Neural progenitor cell (in vitro differentiated cells): ENCODE data around the gene GRIK3. TPM values are rescaled to one million over a fixed set of nuclear protein-coding genes. Genes with fewer than 3 reads are reported as not detected.

Experiments used
- DNase-seq: peaks from one replicate; pipeline ENCODE4 v3.0.0-alpha.2; 2016; ENCODE audit warnings: low spot score
- H2AFZ ChIP-seq: fragments of 200-600 bp; sonication (generic); replicated peaks from 2 replicates; pipeline ENCODE4 v1.6.1; 2016; ENCODE audit warnings: antibody characterized with exemption
- H3F3A ChIP-seq: fragments of 200-600 bp; sonication (generic); 2 replicates; pipeline ENCODE4 v1.6.1; 2016; ENCODE audit warnings: antibody characterized with exemption, low read depth
- H3K27ac ChIP-seq: fragments of 200-600 bp; sonication (generic); 2 replicates; pipeline ENCODE4 v1.5.1; 2016; ENCODE audit warnings: mild to moderate bottlenecking
- H3K27me3 ChIP-seq: fragments of 200-600 bp; sonication (generic); 2 replicates; pipeline ENCODE4 v1.6.1; 2016; ENCODE audit warnings: mild to moderate bottlenecking, moderate library complexity
- H3K36me3 ChIP-seq: fragments of 200-600 bp; sonication (generic); 2 replicates; pipeline ENCODE4 v1.5.1; 2016
- H3K4me1 ChIP-seq: fragments of 200-600 bp; sonication (generic); 2 replicates; pipeline ENCODE4 v1.6.1; 2016; ENCODE audit warnings: mixed run types
- H3K4me2 ChIP-seq: fragments of 200-600 bp; sonication (generic); 2 replicates; pipeline ENCODE4 v1.6.1; 2016
- H3K4me3 ChIP-seq: fragments of 200-600 bp; sonication (generic); 2 replicates; pipeline ENCODE4 v1.5.1; 2016
- H3K79me2 ChIP-seq: fragments of 200-600 bp; sonication (generic); 2 replicates; pipeline ENCODE4 v1.6.1; 2016; ENCODE audit warnings: low read depth
- H3K9ac ChIP-seq: fragments of 200-600 bp; sonication (generic); 2 replicates; pipeline ENCODE4 v1.6.1; 2016
- H3K9me3 ChIP-seq: fragments of 200-600 bp; sonication (generic); 2 replicates; pipeline ENCODE4 v1.5.1; 2016; ENCODE audit warnings: low read depth
- H4K20me1 ChIP-seq: fragments of 200-600 bp; sonication (generic); 2 replicates; pipeline ENCODE4 v1.6.1; 2016; ENCODE audit warnings: low read depth
- H3K27ac Mint-ChIP-seq: 3 replicates; pipeline ENCODE4 v1.8.0; 2021; ENCODE audit warnings: mixed read lengths
- H3K27me3 Mint-ChIP-seq: 2 replicates; pipeline ENCODE4 v1.8.0; 2022; ENCODE audit warnings: low read depth, mild to moderate bottlenecking, inconsistent platforms, moderate library complexity, mixed read lengths; ENCODE audit not compliant: insufficient read depth
- H3K36me3 Mint-ChIP-seq: 3 replicates; pipeline ENCODE4 v1.8.0; 2021; ENCODE audit warnings: mixed read lengths
- H3K4me1 Mint-ChIP-seq: 3 replicates; pipeline ENCODE4 v1.8.0; 2021; ENCODE audit warnings: mixed read lengths
- H3K4me3 Mint-ChIP-seq: 3 replicates; pipeline ENCODE4 v1.8.0; 2021; ENCODE audit warnings: mild to moderate bottlenecking, moderate library complexity, mixed read lengths
- H3K9me3 Mint-ChIP-seq: 3 replicates; pipeline ENCODE4 v1.8.0; 2020; ENCODE audit warnings: mixed read lengths
- EZH2 ChIP-seq: fragments of 200-600 bp; sonication (generic); IDR thresholded peaks from 2 replicates; pipeline ENCODE4 v1.6.1; 2017; ENCODE audit warnings: antibody characterized with exemption, mild to moderate bottlenecking, moderate library complexity
- EZH2phosphoT487 ChIP-seq: fragments of 200-600 bp; sonication (generic); IDR thresholded peaks from 2 replicates; pipeline ENCODE4 v1.6.1; 2017; ENCODE audit warnings: antibody characterized with exemption
- total RNA-seq: library from RNA; depleted of rRNA; stranded (reverse); fragments of >200 nt; gene quantifications from 2 replicates; pipeline ENCODE4 v1.2.3, GENCODE V29; 2015; ENCODE audit warnings: low replicate concordance
- TF ChIP-seq, protein P1 (sequence below): fragments of 200-600 bp; sonication (generic); IDR thresholded peaks from 2 replicates; pipeline ENCODE4 v1.5.1; 2017; ENCODE audit warnings: antibody characterized with exemption, mild to moderate bottlenecking

The GRIK3 gene
- total RNA-seq, 1 donor from 2014 or later = 1.7 TPM

DNA sequence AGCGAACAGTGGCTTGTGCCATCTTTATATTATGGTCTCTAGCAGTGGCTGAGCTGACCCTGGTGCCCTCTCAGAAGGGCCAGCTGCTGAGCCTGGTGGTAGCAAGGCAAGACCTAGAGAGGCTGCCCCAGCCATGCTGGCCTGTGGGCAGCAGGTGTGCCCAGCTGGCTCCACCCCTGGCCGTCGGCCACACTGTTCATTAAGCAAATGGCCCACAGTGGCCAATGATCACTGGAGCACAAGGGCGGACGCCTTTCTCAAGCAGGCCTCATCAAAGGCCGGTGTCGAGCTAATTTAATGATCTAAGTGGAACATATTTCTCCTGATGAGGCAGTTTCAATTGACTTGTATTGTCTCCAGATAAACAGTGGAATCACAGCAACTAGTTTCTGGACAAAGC is 89.4 kb downstream of the GRIK3 start:
- H3K4me1 ChIP-seq = peaks cover 13% of the 10 kb centered on the region
- DNase-seq = no peak
- Mint-ChIP-seq H3K4me1 (peaks cover 19% of the 10 kb centered on the region), H3K4me3 (no peak overlapping the region), H3K9me3 (peaks cover 2% of the 10 kb centered on the region), H3K27me3 (peaks cover 19% of the 10 kb centered on the region), H3K27ac (no peak overlapping the region), H3K36me3 (no peaks in the 10 kb centered on the region)
- TF ChIP-seq, protein P1, sequence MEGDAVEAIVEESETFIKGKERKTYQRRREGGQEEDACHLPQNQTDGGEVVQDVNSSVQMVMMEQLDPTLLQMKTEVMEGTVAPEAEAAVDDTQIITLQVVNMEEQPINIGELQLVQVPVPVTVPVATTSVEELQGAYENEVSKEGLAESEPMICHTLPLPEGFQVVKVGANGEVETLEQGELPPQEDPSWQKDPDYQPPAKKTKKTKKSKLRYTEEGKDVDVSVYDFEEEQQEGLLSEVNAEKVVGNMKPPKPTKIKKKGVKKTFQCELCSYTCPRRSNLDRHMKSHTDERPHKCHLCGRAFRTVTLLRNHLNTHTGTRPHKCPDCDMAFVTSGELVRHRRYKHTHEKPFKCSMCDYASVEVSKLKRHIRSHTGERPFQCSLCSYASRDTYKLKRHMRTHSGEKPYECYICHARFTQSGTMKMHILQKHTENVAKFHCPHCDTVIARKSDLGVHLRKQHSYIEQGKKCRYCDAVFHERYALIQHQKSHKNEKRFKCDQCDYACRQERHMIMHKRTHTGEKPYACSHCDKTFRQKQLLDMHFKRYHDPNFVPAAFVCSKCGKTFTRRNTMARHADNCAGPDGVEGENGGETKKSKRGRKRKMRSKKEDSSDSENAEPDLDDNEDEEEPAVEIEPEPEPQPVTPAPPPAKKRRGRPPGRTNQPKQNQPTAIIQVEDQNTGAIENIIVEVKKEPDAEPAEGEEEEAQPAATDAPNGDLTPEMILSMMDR = no peak
- TF ChIP-seq EZH2phosphoT487 (no peak), EZH2 (no peak)
- no peak overlapping the region for H2AFZ ChIP-seq
- H3K36me3 ChIP-seq = no peaks in the 10 kb centered on the region
- H3K9me3 ChIP-seq = no peaks in the 10 kb centered on the region
- no peaks in the 10 kb centered on the region for H4K20me1 ChIP-seq
- H3K79me2 ChIP-seq = no peaks in the 10 kb centered on the region
- no peaks in the 10 kb centered on the region for H3F3A ChIP-seq
- no peak overlapping the region for H3K4me2 ChIP-seq
- no peak overlapping the region for H3K27ac ChIP-seq
- no peak overlapping the region for H3K4me3 ChIP-seq
- H3K27me3 ChIP-seq = no peaks in the 10 kb centered on the region
- H3K9ac ChIP-seq = no peak overlapping the region

DNA sequence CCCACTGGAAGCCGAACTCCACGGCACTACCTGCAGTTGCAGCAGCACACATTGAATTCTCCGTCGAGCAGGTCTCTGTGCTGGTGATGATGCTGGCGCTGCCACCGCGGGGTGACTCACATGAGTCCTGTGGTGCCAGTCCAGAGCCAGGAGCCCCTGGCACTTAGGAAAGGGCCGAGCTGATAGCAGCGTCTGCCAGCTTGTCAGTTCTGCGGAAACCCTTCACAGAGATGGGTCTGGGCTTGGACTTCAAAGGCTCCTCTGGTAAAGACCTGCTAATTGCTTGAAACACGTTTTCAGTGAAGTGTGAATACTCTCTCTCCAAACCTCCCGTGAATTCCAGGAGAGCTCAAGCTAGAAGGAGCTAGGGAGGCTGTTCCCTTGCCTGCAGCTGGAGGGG is 92.2 kb downstream of the GRIK3 start:
- no peaks in the 10 kb centered on the region for H3K36me3 ChIP-seq
- Mint-ChIP-seq H3K4me1 (peaks cover 11% of the 10 kb centered on the region), H3K27ac (no peak overlapping the region), H3K27me3 (peaks cover 14% of the 10 kb centered on the region), H3K36me3 (no peaks in the 10 kb centered on the region), H3K9me3 (no peaks in the 10 kb centered on the region), H3K4me3 (no peak overlapping the region)
- no peak overlapping the region for H3K4me3 ChIP-seq
- H3K4me2 ChIP-seq = no peak overlapping the region
- H4K20me1 ChIP-seq = peaks cover under 1% of the 10 kb centered on the region
- no peaks in the 10 kb centered on the region for H3F3A ChIP-seq
- H3K9me3 ChIP-seq = no peaks in the 10 kb centered on the region
- no peak overlapping the region for H3K27ac ChIP-seq
- TF ChIP-seq EZH2 = no peak
- H3K4me1 ChIP-seq = peaks cover 13% of the 10 kb centered on the region
- no peaks in the 10 kb centered on the region for H3K27me3 ChIP-seq
- H3K79me2 ChIP-seq = no peaks in the 10 kb centered on the region
- no peak overlapping the region for H2AFZ ChIP-seq
- H3K9ac ChIP-seq = no peak overlapping the region
- DNase-seq = no peak

DNA sequence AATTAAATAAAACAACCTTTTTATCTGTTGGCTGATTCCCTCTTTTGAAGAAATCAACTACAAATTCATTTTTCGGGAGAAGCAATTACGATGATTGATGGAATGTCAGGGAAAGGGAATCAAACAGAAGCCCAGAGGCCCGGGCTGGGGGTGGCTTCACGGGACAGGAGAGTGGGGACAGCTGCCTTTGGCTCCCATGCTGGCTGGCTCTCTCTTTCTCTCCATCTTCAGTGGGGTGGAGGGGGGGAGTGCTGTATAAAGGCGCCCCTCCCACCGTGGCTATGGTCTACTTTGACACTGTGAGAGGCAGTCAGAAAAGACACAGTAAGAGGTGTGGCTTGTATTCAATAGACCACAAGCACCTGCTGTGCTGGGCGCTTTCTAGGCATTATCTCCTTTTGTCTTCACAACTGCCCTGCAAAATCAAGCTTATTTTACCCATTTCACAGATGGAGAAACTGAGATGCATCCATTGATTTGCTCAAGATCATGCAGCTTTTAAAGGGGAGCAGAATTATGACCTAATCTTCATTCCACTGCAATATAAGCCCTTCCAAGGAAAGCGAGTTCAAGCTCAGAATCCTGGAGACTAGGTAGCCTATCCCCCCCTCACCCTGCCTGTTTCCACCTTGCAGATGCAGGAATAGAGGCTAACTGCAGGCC is 92.9 kb downstream of the GRIK3 start:
- H3K9me3 Mint-ChIP-seq = no peaks in the 10 kb centered on the region
- no peak overlapping the region for H3K4me3 Mint-ChIP-seq
- H3K27ac Mint-ChIP-seq = no peak overlapping the region
- peaks cover 7% of the 10 kb centered on the region for H3K4me1 Mint-ChIP-seq
- no peaks in the 10 kb centered on the region for H3K36me3 ChIP-seq
- H3K27me3 ChIP-seq = no peaks in the 10 kb centered on the region
- H3K9ac ChIP-seq = no peak overlapping the region
- peaks cover 4% of the 10 kb centered on the region for H4K20me1 ChIP-seq
- peaks cover 13% of the 10 kb centered on the region for H3K4me1 ChIP-seq
- H3K36me3 Mint-ChIP-seq = no peaks in the 10 kb centered on the region
- H3K27me3 Mint-ChIP-seq = peaks cover 15% of the 10 kb centered on the region
- H3K27ac ChIP-seq = no peak overlapping the region
- no peak overlapping the region for H2AFZ ChIP-seq
- H3K79me2 ChIP-seq = no peaks in the 10 kb centered on the region
- no peak for TF ChIP-seq EZH2phosphoT487
- no peak for TF ChIP-seq EZH2
- TF ChIP-seq, protein P1 = no peak
- H3K4me3 ChIP-seq = no peak overlapping the region
- H3K4me2 ChIP-seq = no peak overlapping the region
- H3K9me3 ChIP-seq = no peaks in the 10 kb centered on the region
- peak; percentile 33 for DNase-seq
- no peaks in the 10 kb centered on the region for H3F3A ChIP-seq

DNA sequence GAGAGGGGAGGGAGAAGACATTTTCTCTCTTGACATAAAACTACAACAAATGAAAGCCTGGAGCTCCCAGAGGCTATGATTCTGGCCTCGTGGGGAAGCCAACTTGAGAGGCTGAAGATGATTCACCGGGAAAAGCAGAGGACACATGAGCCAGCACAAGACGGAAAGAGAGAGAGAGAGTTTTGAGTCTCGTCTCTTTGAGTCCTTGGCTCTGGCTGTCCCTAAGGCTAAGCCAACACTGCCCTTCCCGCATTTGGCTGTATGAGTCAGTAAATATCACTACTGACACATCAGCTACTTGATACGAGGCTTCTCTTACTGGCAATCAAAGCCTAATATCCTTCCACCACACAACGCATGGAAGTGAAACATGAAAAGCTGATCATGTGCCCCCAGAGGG is 95.5 kb downstream of the GRIK3 start:
- H3K4me3 Mint-ChIP-seq = no peak overlapping the region
- Histone ChIP-seq H3K4me3 (no peak overlapping the region), H3K27ac (no peak overlapping the region), H3K27me3 (no peaks in the 10 kb centered on the region), H3K9ac (no peak overlapping the region), H3K79me2 (no peaks in the 10 kb centered on the region), H3K4me2 (no peak overlapping the region), H3K9me3 (no peaks in the 10 kb centered on the region), H2AFZ (no peak overlapping the region), H3K4me1 (peaks cover 13% of the 10 kb centered on the region), H3K36me3 (no peaks in the 10 kb centered on the region), H3F3A (no peaks in the 10 kb centered on the region), H4K20me1 (peaks cover 4% of the 10 kb centered on the region)
- H3K9me3 Mint-ChIP-seq = no peaks in the 10 kb centered on the region
- H3K27me3 Mint-ChIP-seq = peaks cover 13% of the 10 kb centered on the region
- no peak overlapping the region for H3K27ac Mint-ChIP-seq
- no peaks in the 10 kb centered on the region for H3K36me3 Mint-ChIP-seq
- no peak for DNase-seq
- TF ChIP-seq EZH2 (no peak), EZH2phosphoT487 (no peak)
- TF ChIP-seq, protein P1 = no peak
- H3K4me1 Mint-ChIP-seq = peaks cover 7% of the 10 kb centered on the region
